GM21423 (cell line): Measurements from ENCODE around the gene RALBP1.

ENCODE experiments used
- ATAC-seq: cut with Tn5 transposase; IDR thresholded peaks from one replicate; pipeline ENCODE4 v1.9.1; 2021; ENCODE audit warnings: mild to moderate bottlenecking, moderate library complexity; ENCODE audit not compliant: unreplicated experiment

The RALBP1 gene

GRCh38 chr18:9586814-9587213, 111.5 kb downstream of the RALBP1 start:
- no peak for ATAC-seq
